ENCODE data around the gene TAC3. TPM values are rescaled to one million over a fixed set of nuclear protein-coding genes. Genes with fewer than 3 reads are reported as not detected.
"Not testable (repeated sequence)": the region's sequence is repeated elsewhere in the genome, so short reads cannot be mapped to it uniquely, and the experiment has no call there.

TAC3 gene
- total RNA-seq, 1 donor: not detected

DNA sequence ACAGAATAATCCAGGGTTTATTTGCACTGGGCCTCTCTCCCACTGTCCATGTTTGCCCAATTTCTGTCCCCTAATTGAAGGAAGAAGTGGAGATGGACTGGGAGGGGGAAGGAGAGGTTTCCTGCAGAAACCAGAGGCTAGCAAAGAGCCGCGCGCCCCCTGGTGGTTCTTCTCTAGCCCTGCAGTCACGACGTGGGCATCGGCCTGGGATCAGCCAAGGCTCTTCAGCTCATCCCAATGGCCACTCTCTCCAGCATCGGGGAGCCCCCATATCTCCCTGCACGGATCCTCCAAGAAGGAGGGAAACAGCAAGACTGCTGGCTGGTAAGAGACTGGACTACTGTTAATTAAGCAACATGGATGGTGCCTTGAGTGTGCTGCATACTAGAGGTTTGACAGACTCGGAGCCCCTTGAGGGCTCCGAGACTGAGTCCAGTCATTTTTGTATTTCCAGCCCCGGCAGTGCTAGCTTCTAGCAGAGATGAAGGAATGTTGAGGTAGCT lies 28.7 kb downstream of the TAC3 start:
- no peaks in the 10 kb centered on the region for H3K9me3 ChIP-seq (ENCODE audit: low read depth, low read length)
- no peak overlapping the region for H3K4me3 ChIP-seq (ENCODE audit: low read length)
- no peaks in the 10 kb centered on the region for H3K27me3 ChIP-seq (ENCODE audit: insufficient read depth, low read length)
- peaks cover 31% of the 10 kb centered on the region for H3K4me1 ChIP-seq (ENCODE audit: insufficient read depth, low read length)

- Histone ChIP-seq H3K9me3 (ENCODE audit: low read depth, low read length) (no peaks in the 10 kb centered on the region), H3K4me3 (ENCODE audit: low read length) (no peak overlapping the region), H3K27me3 (ENCODE audit: insufficient read depth, low read length) (no peaks in the 10 kb centered on the region), H3K4me1 (ENCODE audit: insufficient read depth, low read length) (peaks cover 31% of the 10 kb centered on the region)
These were observed 29.3 kb downstream of the TAC3 start for GRCh38 chr12:56987011-56987410.

- not testable (repeated sequence) for H3K4me3 ChIP-seq (ENCODE audit: low read length); H3K9me3 ChIP-seq (ENCODE audit: low read depth, low read length); H3K27me3 ChIP-seq (ENCODE audit: insufficient read depth, low read length)
- H3K4me1 ChIP-seq (ENCODE audit: insufficient read depth, low read length): peaks cover 18% of the 10 kb centered on the region
These were observed 30.6 kb downstream of the TAC3 start for GRCh38 chr12:56985714-56986113.

DNA sequence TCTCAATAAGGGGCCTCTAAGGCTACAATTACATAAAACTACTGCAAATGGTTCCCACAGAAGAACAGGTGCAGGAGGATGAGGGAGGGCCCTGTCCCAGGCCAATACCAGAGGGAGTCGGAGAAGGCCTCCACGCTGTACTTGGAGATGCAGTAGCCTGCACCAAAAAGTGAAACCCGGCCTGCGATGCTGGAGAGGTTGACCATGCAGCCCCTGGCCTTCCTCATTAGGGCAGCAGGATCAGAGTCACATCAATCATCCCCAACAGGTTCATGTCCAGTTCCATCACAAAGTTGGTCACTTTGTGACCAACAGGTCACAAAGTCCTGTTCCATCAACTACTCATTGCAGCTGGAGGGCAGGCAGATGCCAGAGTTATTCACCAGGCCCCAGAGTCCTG lies 32.9 kb downstream of the TAC3 start:
- Histone ChIP-seq H3K27me3 (ENCODE audit: insufficient read depth, low read length) (no peaks in the 10 kb centered on the region), H3K4me3 (ENCODE audit: low read length) (no peak overlapping the region), H3K9me3 (ENCODE audit: low read depth, low read length) (no peaks in the 10 kb centered on the region), H3K4me1 (ENCODE audit: insufficient read depth, low read length) (peaks cover 13% of the 10 kb centered on the region)

- not testable (repeated sequence) for H3K4me1 ChIP-seq (ENCODE audit: insufficient read depth, low read length); H3K9me3 ChIP-seq (ENCODE audit: low read depth, low read length); H3K4me3 ChIP-seq (ENCODE audit: low read length); H3K27me3 ChIP-seq (ENCODE audit: insufficient read depth, low read length)
These were observed 33.6 kb downstream of the TAC3 start for GRCh38 chr12:56982578-56983236.

- no peak overlapping the region for H3K4me3 ChIP-seq (ENCODE audit: low read length)
- no peaks in the 10 kb centered on the region for H3K27me3 ChIP-seq (ENCODE audit: insufficient read depth, low read length)
- H3K4me1 ChIP-seq (ENCODE audit: insufficient read depth, low read length): no peaks in the 10 kb centered on the region
- H3K9me3 ChIP-seq (ENCODE audit: low read depth, low read length): no peaks in the 10 kb centered on the region
These were observed 35.3 kb downstream of the TAC3 start for GRCh38 chr12:56980941-56981530.

DNA sequence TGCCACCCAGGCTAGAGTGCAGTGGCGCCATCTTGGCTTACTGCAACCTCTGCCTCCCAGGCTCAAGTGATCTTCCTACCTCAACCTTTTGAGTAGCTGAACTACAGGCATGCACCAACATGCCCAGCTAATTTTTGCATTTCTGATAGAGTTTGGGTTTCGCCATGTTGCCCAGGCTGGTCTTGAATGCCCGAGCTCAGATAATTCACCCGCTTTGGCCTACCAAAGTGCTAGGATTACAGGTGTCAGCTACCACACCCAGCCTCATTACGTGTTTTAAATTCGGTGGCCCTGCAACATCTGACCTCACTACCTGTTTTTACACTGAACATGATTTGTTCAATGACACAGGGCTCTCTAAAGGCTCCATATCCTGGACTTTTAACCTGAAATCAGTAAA lies 36.1 kb downstream of the TAC3 start:
- Histone ChIP-seq H3K4me1 (ENCODE audit: insufficient read depth, low read length) (no peaks in the 10 kb centered on the region), H3K27me3 (ENCODE audit: insufficient read depth, low read length) (no peaks in the 10 kb centered on the region), H3K4me3 (ENCODE audit: low read length) (no peak overlapping the region), H3K9me3 (ENCODE audit: low read depth, low read length) (no peaks in the 10 kb centered on the region)

DNA sequence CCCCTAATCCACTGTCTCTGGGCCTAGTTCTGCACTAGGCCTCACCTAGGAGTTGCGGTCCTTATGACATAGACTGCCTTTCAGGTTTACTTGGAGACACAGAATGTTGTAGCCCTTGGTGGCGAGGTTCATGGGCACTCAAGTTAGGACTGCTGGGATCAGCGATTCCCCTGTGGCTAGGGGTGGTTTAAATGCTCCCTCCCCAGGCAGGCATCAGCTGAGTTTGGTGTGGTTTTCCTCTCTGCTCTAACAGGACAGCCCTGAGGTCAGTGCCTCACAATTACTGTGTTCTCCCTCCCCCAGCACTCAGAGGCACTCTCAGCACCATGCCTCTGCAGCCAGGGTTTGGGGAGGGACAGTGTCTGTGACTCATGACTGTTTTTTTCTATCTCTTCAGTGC lies 36.7 kb downstream of the TAC3 start:
- Histone ChIP-seq H3K27me3 (ENCODE audit: insufficient read depth, low read length) (no peaks in the 10 kb centered on the region), H3K4me3 (ENCODE audit: low read length) (no peak overlapping the region), H3K4me1 (ENCODE audit: insufficient read depth, low read length) (no peaks in the 10 kb centered on the region), H3K9me3 (ENCODE audit: low read depth, low read length) (no peaks in the 10 kb centered on the region)

- Histone ChIP-seq H3K27me3 (ENCODE audit: insufficient read depth, low read length) (no peaks in the 10 kb centered on the region), H3K9me3 (ENCODE audit: low read depth, low read length) (no peaks in the 10 kb centered on the region), H3K4me3 (ENCODE audit: low read length) (no peak overlapping the region), H3K4me1 (ENCODE audit: insufficient read depth, low read length) (no peaks in the 10 kb centered on the region)
These were observed 37.8 kb downstream of the TAC3 start for GRCh38 chr12:56978397-56979138.

- not testable (repeated sequence) for H3K9me3 ChIP-seq (ENCODE audit: low read depth, low read length); H3K27me3 ChIP-seq (ENCODE audit: insufficient read depth, low read length); H3K4me3 ChIP-seq (ENCODE audit: low read length); H3K4me1 ChIP-seq (ENCODE audit: insufficient read depth, low read length)
These were observed 39.0 kb downstream of the TAC3 start for GRCh38 chr12:56977361-56977760.

DNA sequence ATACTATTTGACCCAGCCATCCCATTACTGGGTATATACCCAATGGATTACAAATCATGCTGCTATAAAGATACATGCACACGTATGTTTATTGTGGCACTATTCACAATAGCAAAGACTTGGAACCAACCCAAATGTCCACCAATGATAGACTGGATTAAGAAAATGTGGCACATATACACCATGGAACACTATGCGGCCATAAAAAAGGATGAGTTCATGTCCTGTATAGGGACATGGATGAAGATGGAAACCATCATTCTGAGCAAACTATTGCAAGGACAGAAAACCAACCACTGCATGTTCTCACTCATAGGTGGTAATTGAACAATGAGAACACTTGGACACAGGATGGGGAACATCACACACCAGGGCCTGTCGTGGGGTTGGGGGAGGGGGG lies 42.1 kb downstream of the TAC3 start:
- H3K4me3 ChIP-seq (ENCODE audit: low read length); H3K9me3 ChIP-seq (ENCODE audit: low read depth, low read length); H3K27me3 ChIP-seq (ENCODE audit: insufficient read depth, low read length); H3K4me1 ChIP-seq (ENCODE audit: insufficient read depth, low read length): not testable (repeated sequence)

DNA sequence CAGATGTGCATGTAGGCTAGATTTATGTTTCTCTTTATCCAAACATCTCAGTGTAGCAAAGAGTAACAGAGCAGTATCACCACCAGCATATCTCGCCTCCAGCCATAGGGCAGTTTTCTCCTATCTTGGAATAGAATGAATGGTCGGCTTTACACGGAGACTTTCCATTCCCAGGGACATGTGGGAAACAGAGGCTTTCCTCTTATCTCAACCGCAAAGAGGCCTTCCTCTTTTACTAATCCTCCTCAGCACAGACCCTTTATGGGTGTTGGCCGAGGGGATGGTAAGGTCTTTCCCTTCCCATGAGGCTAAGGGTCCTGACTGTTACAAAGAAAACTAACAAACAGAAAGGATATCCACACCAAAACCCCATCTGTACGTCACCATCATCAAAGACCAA lies 47.4 kb downstream of the TAC3 start:
- H3K27me3 ChIP-seq (ENCODE audit: insufficient read depth, low read length); H3K4me3 ChIP-seq (ENCODE audit: low read length); H3K9me3 ChIP-seq (ENCODE audit: low read depth, low read length); H3K4me1 ChIP-seq (ENCODE audit: insufficient read depth, low read length): not testable (repeated sequence)

- not testable (repeated sequence) for H3K4me1 ChIP-seq (ENCODE audit: insufficient read depth, low read length); H3K4me3 ChIP-seq (ENCODE audit: low read length); H3K27me3 ChIP-seq (ENCODE audit: insufficient read depth, low read length); H3K9me3 ChIP-seq (ENCODE audit: low read depth, low read length)
These were observed 50.2 kb downstream of the TAC3 start for GRCh38 chr12:56965997-56966642.

DNA sequence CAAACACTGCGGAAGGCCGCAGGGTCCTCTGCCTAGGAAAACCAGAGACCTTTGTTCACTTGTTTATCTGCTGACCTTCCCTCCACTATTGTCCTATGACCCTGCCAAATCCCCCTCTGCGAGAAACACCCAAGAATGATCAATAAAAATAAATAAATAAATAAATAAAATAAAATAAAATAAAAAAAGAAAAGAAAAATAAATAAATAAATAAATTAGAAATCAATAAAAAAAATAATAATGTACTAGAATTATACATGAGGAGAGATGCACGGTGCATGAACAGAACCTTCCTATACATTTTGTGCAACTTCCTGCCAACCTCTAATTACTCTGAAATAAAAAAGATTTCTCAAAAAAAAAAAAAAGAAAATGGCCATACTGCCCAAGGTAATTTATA lies 51.2 kb downstream of the TAC3 start:
- H3K4me1 ChIP-seq (ENCODE audit: insufficient read depth, low read length); H3K4me3 ChIP-seq (ENCODE audit: low read length); H3K9me3 ChIP-seq (ENCODE audit: low read depth, low read length); H3K27me3 ChIP-seq (ENCODE audit: insufficient read depth, low read length): not testable (repeated sequence)

DNA sequence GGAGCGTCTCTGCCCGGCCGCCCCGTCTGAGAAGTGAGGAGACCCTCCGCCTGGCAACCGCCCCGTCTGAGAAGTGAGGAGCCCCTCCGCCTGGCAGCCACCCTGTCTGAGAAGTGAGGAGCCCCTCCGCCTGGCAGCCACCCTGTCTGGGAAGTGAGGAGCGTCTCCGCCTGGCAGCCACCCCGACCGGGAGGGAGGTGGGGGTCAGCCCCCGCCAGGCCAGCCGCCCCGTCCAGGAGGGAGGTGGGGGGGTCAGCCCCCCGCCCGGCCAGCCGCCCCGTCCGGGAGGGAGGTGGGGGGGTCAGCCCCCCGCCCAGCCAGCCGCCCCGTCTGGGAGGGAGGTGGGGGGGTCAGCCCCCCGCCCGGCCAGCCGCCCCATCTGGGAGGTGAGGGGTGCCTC lies 52.8 kb downstream of the TAC3 start:
- not testable (repeated sequence) for H3K4me3 ChIP-seq (ENCODE audit: low read length); H3K9me3 ChIP-seq (ENCODE audit: low read depth, low read length); H3K27me3 ChIP-seq (ENCODE audit: insufficient read depth, low read length); H3K4me1 ChIP-seq (ENCODE audit: insufficient read depth, low read length)
